Spleen (tissue), 11 donors: ENCODE data around the gene SURF2. TPM values are rescaled to one million over a fixed set of nuclear protein-coding genes. Genes with fewer than 3 reads are reported as not detected.
"Not testable (repeated sequence)": the region's sequence is repeated elsewhere in the genome, so short reads cannot be mapped to it uniquely, and the experiment has no call there.

Experiments
- DNase-seq: peaks from one replicate; pipeline ENCODE4 v3.0.0-alpha.2; 2020
- H3K27ac ChIP-seq, 8 donors: fragments of 200-600 bp; sonication (generic) in 7 of 8; 1 replicate in 4 of 8; 2 replicates in 4 of 8; pipeline versions ENCODE4 v1.5.0 to v1.8.0; 2016 to 2021; ENCODE audit warnings: inconsistent platforms in 4 of 8, mild to moderate bottlenecking in 4 of 8, moderate library complexity in 1 of 8
- H3K27me3 ChIP-seq, 7 donors: fragments of 200-600 bp; sonication (generic) in 6 of 7; replicated peaks in 1 of 7; 1 replicate in 4 of 7; 2 replicates in 3 of 7; pipeline versions ENCODE4 v1.5.0 to v1.8.0; 2016 to 2021; ENCODE audit warnings: inconsistent platforms in 3 of 7, mild to moderate bottlenecking in 1 of 7
- H3K36me3 ChIP-seq, 6 donors: fragments of 200-600 bp; sonication (generic) in 5 of 6; 1 replicate in 4 of 6; 2 replicates in 2 of 6; pipeline versions ENCODE4 v1.5.0 to v1.8.0; 2016 to 2021; ENCODE audit warnings: inconsistent platforms in 2 of 6
- H3K4me1 ChIP-seq, 6 donors: fragments of 200-600 bp; sonication (generic) in 5 of 6; 1 replicate in 3 of 6; 2 replicates in 3 of 6; pipeline versions ENCODE4 v1.5.0 to v1.8.0; 2016 to 2021; ENCODE audit warnings: inconsistent platforms in 3 of 6
- H3K4me3 ChIP-seq, 8 donors: fragments of 200-600 bp; sonication (generic) in 7 of 8; 1 replicate in 4 of 8; 2 replicates in 4 of 8; pipeline versions ENCODE4 v1.5.0 to v1.8.0; 2016 to 2021; ENCODE audit warnings: inconsistent platforms in 4 of 8, mild to moderate bottlenecking in 4 of 8, moderate library complexity in 2 of 8
- H3K9me3 ChIP-seq, 8 donors: fragments of 200-600 bp; sonication (generic) in 7 of 8; 1 replicate in 4 of 8; 2 replicates in 4 of 8; pipeline versions ENCODE4 v1.5.0 to v1.8.0; 2016 to 2021; ENCODE audit warnings: inconsistent platforms in 4 of 8
- POLR2A ChIP-seq, 3 donors: fragments of 450-650 bp; IDR thresholded peaks; one replicate each; pipeline ENCODE4 v1.5.1; 2017; ENCODE audit warnings: antibody characterized with exemption in 3 of 3, mild to moderate bottlenecking in 1 of 3
- POLR2AphosphoS5 ChIP-seq, 3 donors: sonication (generic); formaldehyde crosslinking; IDR thresholded peaks; one replicate each; pipeline ENCODE4 v1.5.1; 2017; ENCODE audit warnings: antibody characterized with exemption in 3 of 3
- WGBS, 5 donors: extraction: QIAGEN DNeasy Blood & Tissue Kit in 3 of 5; methylation state at CpG; one replicate each; pipeline versions ENCODE4 v1.1.5 to v1.1.7; 2013 to 2018; 5-methylcytosine and 5-hydroxymethylcytosine counted together
- intact Hi-C: fragments of 100-400 bp; cut with DNase I; formaldehyde crosslinking; loops from one replicate; pipeline ENCODE4 v1.15.0; 2023; ENCODE audit warnings: low total_unique reads
- polyA plus RNA-seq, 3 donors: library from polyadenylated mRNA; stranded (reverse); fragments of 200-250 nt; gene quantifications; one replicate each; pipeline ENCODE4 v1.2.1, GENCODE V29; 2013
- total RNA-seq, 7 donors: library from RNA; depleted of rRNA in 3 of 7; stranded (reverse); fragments of >200 nt in 3 of 7; fragmentation: NEBNext Ultra II Directional in 4 of 7; extraction: Animal tissue kit (Norgen Biotek cat#: 25700) in 4 of 7; gene quantifications; one replicate each; pipeline versions ENCODE4 v1.1.0 to v1.2.1, GENCODE V29; 2016 to 2021
- TF ChIP-seq, protein P1 (sequence below), 11 experiments: fragments of 200-600 bp in 7 of 11; fragments of 450-650 bp in 4 of 11; sonication (generic) in 4 of 11; IDR thresholded peaks in 8 of 11; conservative IDR thresholded peaks in 3 of 11; 1 replicate in 7 of 11; 2 replicates in 4 of 11; pipeline versions ENCODE4 v1.4.0 to v1.8.0; 2016 to 2021; ENCODE audit warnings: antibody characterized with exemption in 11 of 11, inconsistent platforms in 4 of 11, mild to moderate bottlenecking in 1 of 11
- donor health status: healthy with polysubstance abuse.
- donor health status: DM: no; HTN: no; CAD: no; lungs with moderate emphysema.
- donor health status: DM: no; HTN: no; CAD: no.
- donor health status: Bipolar disorder and iron deficiency.
- donor health status: healthy.
- donor health status: DM: no; HTN: no; CAD: no.
- donor health status: DM: yes; HTN: yes; CAD: no.

Gene SURF2
- total and polyA plus RNA-seq, 10 donors: 6.5 to 32.6 (median 13.9) TPM

GRCh38 chr9:133323991-133324703 is 32.2 kb upstream of the SURF2 start:
- peak; percentile 44 for DNase-seq
- no peak overlapping the region for H3K4me3 ChIP-seq
- H3K9me3 ChIP-seq: no peaks in the 10 kb centered on the region
- 82 to 91% (median 84%) methylated on average over 13 of the region's 13 CpGs for WGBS, 5 donors
- peaks cover 0 to under 1% (median 0%) of the 10 kb centered on the region in 6 donors for H3K4me1 ChIP-seq
- intact Hi-C loops: no loop called here
- H3K36me3 ChIP-seq: no peaks in the 10 kb centered on the region
- H3K27ac ChIP-seq: no peak overlapping the region
- no peaks in the 10 kb centered on the region for H3K27me3 ChIP-seq
- TF ChIP-seq POLR2A (IDR thresholded peaks at IDR 0.05) (no peak), POLR2AphosphoS5 (IDR thresholded peaks at IDR 0.05) (no peak)
- TF ChIP-seq, protein P1, sequence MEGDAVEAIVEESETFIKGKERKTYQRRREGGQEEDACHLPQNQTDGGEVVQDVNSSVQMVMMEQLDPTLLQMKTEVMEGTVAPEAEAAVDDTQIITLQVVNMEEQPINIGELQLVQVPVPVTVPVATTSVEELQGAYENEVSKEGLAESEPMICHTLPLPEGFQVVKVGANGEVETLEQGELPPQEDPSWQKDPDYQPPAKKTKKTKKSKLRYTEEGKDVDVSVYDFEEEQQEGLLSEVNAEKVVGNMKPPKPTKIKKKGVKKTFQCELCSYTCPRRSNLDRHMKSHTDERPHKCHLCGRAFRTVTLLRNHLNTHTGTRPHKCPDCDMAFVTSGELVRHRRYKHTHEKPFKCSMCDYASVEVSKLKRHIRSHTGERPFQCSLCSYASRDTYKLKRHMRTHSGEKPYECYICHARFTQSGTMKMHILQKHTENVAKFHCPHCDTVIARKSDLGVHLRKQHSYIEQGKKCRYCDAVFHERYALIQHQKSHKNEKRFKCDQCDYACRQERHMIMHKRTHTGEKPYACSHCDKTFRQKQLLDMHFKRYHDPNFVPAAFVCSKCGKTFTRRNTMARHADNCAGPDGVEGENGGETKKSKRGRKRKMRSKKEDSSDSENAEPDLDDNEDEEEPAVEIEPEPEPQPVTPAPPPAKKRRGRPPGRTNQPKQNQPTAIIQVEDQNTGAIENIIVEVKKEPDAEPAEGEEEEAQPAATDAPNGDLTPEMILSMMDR (IDR thresholded peaks at IDR 0.05 in 8 of 11, conservative IDR thresholded peaks at IDR 0.05 in 3 of 11): no peak

GRCh38 chr9:133327021-133327420 is 29.3 kb upstream of the SURF2 start:
- H3K27me3 ChIP-seq, H3K9me3 ChIP-seq, H3K27ac ChIP-seq, H3K4me3 ChIP-seq, H3K4me1 ChIP-seq: not testable (repeated sequence)
- intact Hi-C loops: loop anchor here (5.0 kb wide), 1 partner anchor 145 kb away; no protein-coding TSS in a partner anchor
- WGBS, 5 donors: 87 to 94% (median 91%) methylated on average over 6 of the region's 6 CpGs
- peaks cover 0 to 27% (median 23%) of the 10 kb centered on the region in 6 donors for H3K36me3 ChIP-seq
- peak; percentile 21 for DNase-seq

DNA sequence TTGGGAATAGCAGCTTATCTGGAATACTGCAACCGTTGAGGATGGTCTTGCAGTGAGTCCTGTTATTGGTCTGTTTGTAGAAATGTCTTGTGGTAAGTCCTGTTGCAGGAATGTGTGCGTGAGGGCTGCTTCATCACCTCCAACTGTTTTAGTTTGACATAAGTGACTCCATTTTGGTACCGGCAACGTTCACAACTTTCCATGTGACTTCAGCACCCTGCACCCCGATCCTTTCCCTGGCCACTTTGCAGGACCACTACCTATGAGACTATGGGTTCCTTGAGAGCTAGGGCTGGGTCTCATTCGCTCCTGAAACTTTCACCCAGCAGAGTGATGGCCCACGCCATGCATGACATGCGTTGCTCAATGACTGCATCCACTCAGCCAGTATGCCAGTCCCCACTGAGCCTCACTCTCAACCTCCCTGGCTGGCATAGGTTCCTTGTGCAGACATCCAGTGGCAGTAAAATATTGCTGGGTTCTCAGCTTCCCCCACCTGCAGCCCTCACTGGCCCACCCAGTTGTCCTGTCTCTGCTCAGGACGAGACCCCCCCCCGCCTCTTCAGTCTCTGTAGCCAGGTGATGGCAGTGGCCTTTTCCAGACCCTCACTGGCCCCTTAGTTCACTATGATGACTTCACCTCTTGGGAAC is 28.4 kb upstream of the SURF2 start:
- Histone ChIP-seq H3K4me1 (peaks cover 0 to 11% (median 1%) of the 10 kb centered on the region in 6 donors), H3K9me3 (no peaks in the 10 kb centered on the region), H3K27me3 (no peaks in the 10 kb centered on the region), H3K36me3 (peaks cover 0 to 36% (median 33%) of the 10 kb centered on the region in 6 donors), H3K4me3 (no peak overlapping the region), H3K27ac (no peak overlapping the region)
- DNase-seq: peak; percentile 32
- intact Hi-C loops: loop anchor here (5.0 kb wide), 1 partner anchor 146 kb away; no protein-coding TSS in a partner anchor
- WGBS, 5 donors: 90 to 98% (median 92%) methylated on average over 10 of the region's 10 CpGs
- no peak for TF ChIP-seq POLR2AphosphoS5 (IDR thresholded peaks at IDR 0.05)
- TF ChIP-seq, protein P1 (IDR thresholded peaks at IDR 0.05 in 8 of 11, conservative IDR thresholded peaks at IDR 0.05 in 3 of 11): no peak
- no peak for TF ChIP-seq POLR2A (IDR thresholded peaks at IDR 0.05)

GRCh38 chr9:133329306-133330156 is 26.8 kb upstream of the SURF2 start:
- Histone ChIP-seq H3K36me3 (peaks cover 0 to 52% (median 46%) of the 10 kb centered on the region in 6 donors), H3K4me1 (peaks cover 1 to 27% (median 17%) of the 10 kb centered on the region in 6 donors)
- not testable (repeated sequence) for H3K9me3 ChIP-seq, H3K27ac ChIP-seq, H3K4me3 ChIP-seq, H3K27me3 ChIP-seq
- DNase-seq: peak; percentile 59
- intact Hi-C loops: loop anchor here (5.0 kb wide), 1 partner anchor 147 kb away; no protein-coding TSS in a partner anchor
- TF ChIP-seq, protein P1 (IDR thresholded peaks at IDR 0.05 in 8 of 11, conservative IDR thresholded peaks at IDR 0.05 in 3 of 11): peak in 9 of 11 experiments; percentile 26 to 68 (median 57)
- peak in 2 of 3 donors; percentile 13 to 41 for TF ChIP-seq POLR2AphosphoS5 (IDR thresholded peaks at IDR 0.05)
- WGBS, 5 donors: 59 to 67% (median 60%) methylated on average over 21 of the region's 21 CpGs
